EL (cell line): ENCODE measurements around the gene H2AZ1.
"Not testable (repeated sequence)": the region's sequence is repeated elsewhere in the genome, so short reads cannot be mapped to it uniquely, and the experiment has no call there.

ENCODE experiments used
- DNase-seq: peaks from one replicate; pipeline ENCODE4 v3.0.0-alpha.2; 2016

The H2AZ1 gene

GRCh38 chr4:99949999-99950912 lies at the start of gene H2AZ1:
H2AZ1 (minus strand) TSS chr4:99950275; CDS start chr4:99950170, 105 bp downstream.
- peak; percentile 99 for DNase-seq

DNA sequence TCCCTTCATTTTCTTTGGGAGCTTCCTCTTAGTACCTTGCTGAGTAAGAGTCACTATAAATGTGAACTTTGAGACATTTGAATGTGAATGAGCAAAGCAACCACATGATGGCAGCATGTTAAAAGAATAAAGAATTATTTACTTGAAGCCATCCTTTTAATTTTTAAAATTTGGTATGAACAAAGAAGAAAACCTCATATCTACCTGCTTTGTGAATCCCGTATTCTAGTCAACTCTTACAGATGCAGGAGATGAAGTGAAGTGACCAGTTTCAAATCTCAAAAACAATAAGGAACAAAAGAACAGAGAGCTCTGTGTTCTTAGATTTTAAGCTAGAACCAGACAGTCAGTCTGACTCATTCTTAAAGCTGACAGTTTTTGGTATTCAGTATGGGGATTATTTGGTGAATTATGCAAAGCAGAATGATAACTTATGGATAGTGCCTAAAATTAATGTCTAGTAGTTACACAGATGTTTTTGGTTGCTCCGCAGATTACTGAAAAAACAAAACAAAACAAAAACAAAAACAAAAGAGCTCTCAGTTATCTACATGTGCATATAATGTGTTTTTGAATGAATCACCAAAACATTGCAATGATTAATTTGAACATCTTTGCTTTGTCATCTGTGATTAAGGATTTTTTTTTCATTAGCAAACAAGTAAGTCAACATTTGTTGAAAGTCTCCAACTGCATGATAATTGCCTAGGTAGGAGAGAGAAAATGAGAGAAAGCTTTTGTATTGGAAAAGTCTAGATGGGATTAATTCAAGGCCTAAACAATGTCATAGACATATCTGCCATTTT lies 48.2 kb upstream of the H2AZ1 start:
- peak; percentile 52 for DNase-seq

DNA sequence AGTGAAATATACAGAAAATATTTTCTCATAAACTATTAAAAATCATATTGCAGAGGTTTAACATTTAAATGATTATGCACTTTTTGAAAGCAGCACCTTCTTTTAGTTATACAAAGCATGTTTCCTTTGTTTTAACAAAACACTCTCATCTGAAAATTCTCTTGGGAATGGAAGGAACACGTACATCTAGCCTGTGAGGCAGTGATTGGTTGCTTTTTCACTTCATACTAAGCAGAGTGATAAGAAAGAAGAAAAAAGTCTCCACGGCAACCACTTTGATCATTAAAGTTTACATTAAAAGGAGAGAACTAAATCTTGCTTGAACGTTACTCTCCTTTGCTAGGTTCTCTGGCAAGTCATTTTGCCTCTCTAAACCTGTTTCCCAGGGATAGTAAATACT lies 41.7 kb upstream of the H2AZ1 start:
- no peak for DNase-seq

GRCh38 chr4:99987681-99988080 lies 37.6 kb upstream of the H2AZ1 start:
- DNase-seq = no peak

DNA sequence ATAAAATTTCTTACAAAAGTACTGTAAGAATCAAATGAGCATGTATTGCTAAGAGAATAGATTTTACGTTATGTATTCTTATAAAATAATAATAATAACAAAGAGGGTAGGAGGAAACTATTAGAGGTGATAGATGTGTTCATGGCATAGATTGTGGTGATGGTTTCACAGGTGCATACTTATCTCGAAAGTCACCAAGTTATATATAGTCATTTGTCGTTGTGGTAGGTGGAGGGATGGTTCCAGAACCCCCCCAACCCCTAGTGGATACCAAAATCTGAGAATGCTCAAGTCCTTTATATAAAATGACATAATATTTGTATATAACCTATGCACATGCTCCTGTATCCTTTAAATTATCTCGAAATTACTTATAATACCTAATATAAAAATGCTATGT lies 36.7 kb upstream of the H2AZ1 start:
- no peak for DNase-seq

- DNase-seq = no peak
Measured at GRCh38 chr4:99983289-99983943, 33.3 kb upstream of the H2AZ1 start.

- DNase-seq = peak; percentile 50
Measured at GRCh38 chr4:99979872-99980271, 29.8 kb upstream of the H2AZ1 start.

DNA sequence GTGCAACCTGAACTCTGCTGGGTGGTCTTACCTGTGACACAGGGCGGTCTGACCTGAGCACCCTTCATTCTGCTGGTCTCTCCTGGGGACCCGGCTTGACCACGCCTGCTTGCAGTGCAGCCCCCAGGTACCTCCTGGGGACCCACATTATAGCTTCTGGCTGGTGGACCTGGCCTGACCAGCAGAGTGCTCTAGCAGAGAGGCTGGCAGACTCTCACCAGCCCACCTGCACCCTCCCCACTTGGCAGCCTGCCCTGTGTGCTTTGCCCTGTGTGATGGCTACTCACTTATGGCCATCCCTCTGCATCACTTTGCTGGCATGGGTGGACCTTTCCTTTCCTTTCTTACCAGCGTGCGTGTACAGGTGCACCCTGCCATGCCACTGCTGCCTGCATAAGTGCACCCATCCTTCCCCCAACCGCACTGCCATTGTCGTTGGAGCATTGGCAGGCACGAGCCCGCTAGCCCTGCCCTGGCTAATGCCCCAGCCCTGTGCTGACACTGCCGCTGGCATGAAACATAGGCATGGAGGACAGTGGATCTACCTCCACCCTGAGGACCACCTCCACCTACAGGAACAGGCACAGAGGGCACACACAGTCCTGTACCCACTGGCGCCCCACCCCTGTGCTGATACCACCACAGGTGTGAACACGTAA lies 21.5 kb upstream of the H2AZ1 start:
- DNase-seq = no peak

DNA sequence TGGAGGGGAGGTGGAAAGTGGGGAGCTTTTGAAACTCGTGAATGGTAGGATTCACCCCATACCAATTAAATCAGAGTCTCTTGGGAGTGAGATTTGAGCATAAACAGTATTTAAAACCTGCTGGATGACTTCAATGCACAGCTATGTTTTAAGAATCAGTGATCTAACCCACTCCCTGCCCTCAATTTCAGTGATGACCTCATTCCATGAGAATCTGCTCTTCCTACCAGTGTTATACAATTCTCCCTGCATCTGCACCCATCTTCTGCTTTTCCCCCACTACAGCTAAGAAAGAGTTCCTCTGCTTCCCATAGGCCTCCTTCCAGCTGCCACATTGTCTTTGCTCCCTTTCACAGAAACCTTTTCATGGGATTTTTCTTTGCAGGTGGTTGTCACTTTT lies 18.3 kb upstream of the H2AZ1 start:
- peak; percentile 92 for DNase-seq

- peak; percentile 33 for DNase-seq
Measured at GRCh38 chr4:99966692-99967091, 16.6 kb upstream of the H2AZ1 start.

- no peak for DNase-seq
Measured at GRCh38 chr4:99965674-99966350, 15.7 kb upstream of the H2AZ1 start.

- DNase-seq = no peak
Measured at GRCh38 chr4:99965173-99965572, 15.1 kb upstream of the H2AZ1 start.

- DNase-seq = no peak
Measured at GRCh38 chr4:99961711-99962110, 11.6 kb upstream of the H2AZ1 start.

- peak; percentile 8 for DNase-seq
Measured at GRCh38 chr4:99960648-99961047, 10.6 kb upstream of the H2AZ1 start.

GRCh38 chr4:99958207-99958606 lies 8.1 kb upstream of the H2AZ1 start:
- not testable (repeated sequence) for DNase-seq

- DNase-seq = no peak
Measured at GRCh38 chr4:99950913-99951254, 809 bp upstream of the H2AZ1 start.

DNA sequence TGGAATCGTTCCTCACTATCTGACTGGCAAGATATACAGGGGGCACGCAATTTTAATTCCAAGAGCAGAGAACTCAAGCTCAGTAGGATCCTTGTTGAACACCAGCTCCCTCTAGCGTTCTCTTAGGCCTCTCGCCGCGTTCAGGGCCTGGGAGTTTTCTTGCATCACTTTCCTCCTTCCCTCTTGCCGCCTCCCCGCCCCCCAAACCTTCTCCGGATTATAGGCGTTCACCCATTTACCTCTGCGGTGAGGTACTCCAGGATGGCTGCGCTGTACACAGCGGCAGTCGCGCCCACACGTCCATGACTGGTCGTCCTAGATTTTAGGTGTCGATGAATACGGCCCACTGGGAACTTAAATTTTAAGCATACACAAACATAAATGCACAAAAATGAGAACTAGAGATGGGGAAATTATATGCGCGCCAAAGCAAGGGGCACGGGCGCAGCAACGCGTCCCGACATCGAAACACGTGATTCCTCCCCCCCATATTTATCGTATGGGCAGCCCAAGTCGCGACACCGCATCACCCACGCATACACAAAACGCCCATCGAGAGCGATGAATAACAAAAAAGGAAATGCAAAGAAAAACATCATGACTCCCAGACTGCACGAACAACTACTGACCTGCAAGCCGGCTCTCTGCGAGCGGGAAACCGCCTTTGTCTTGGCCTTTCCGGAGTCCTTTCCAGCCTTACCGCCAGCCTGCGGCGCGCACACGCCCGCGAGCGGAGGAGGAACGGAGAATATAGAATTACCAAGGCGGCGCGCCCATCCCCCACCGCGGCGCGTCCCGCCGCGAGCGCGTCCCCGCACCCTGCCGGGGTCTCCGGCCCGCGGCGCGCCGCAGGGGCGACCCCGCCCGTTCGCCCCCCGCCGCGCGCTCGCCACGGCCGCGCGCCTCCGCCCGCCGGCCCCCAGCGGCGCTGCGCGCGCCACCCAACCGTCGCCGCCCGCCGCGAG lies 759 bp downstream of the H2AZ1 start:
- peak; percentile 93 for DNase-seq

DNA sequence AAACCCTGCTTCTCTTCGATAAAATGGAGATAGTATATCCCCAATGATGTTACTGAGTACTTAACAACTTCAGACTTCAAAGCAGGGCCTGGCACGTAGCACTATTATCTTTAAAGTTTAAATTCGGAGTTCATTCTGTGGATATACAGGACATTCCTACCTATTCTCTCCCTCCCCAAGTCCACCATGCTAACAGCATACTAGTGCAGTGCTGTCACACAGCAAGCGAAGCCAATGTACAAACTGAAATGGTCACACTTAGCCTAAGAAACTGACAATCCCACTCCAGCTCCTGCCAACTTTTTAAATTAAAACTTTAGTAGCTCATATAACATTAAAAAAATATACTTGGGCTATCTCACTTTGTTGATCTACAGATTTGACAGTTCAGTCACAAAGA lies 2.5 kb downstream of the H2AZ1 start:
- DNase-seq = no peak

- DNase-seq = no peak
Measured at GRCh38 chr4:99947190-99947578, 2.9 kb downstream of the H2AZ1 start.

GRCh38 chr4:99946356-99947189 lies 3.5 kb downstream of the H2AZ1 start, which contains the start of gene DNAJB14:
DNAJB14 (minus strand) TSS chr4:99946618; CDS start chr4:99946571, 47 bp downstream.
- DNase-seq = peak; percentile 82
